Ectodermal cell (in vitro differentiated cells): ENCODE measurements around the gene RBCK1.

Experiments used
- H3K27ac ChIP-seq: 2 replicates; pipeline ENCODE4 v1.7.0; 2013; ENCODE audit warnings: mild to moderate bottlenecking, low read depth, low read length; ENCODE audit not compliant: insufficient read depth, poor library complexity, severe bottlenecking
- H3K27me3 ChIP-seq: 2 replicates; pipeline ENCODE4 v1.7.0; 2013; ENCODE audit warnings: mild to moderate bottlenecking, low read length; ENCODE audit not compliant: insufficient read depth, control insufficient read depth, poor library complexity, severe bottlenecking
- H3K36me3 ChIP-seq: one replicate; pipeline ENCODE4 v1.7.0; 2013; ENCODE audit warnings: low read length; ENCODE audit not compliant: control insufficient read depth, insufficient read depth
- H3K4me1 ChIP-seq: one replicate; pipeline ENCODE4 v1.7.0; 2013; ENCODE audit warnings: low read length; ENCODE audit not compliant: control insufficient read depth, insufficient read depth
- H3K4me3 ChIP-seq: 2 replicates; pipeline ENCODE4 v1.7.0; 2013; ENCODE audit warnings: low read depth, low read length, control low read depth; ENCODE audit not compliant: insufficient read depth
- H3K9me3 ChIP-seq: 2 replicates; pipeline ENCODE4 v1.7.0; 2013; ENCODE audit warnings: mild to moderate bottlenecking, low read length, moderate library complexity; ENCODE audit not compliant: control insufficient read depth
- WGBS, 2 experiments: methylation state at CpG; one replicate each; pipeline ENCODE4 v1.1.7; 2013; ENCODE audit warnings: missing lambda C conversion rate in 2 of 2; 5-methylcytosine and 5-hydroxymethylcytosine counted together

The RBCK1 gene

DNA sequence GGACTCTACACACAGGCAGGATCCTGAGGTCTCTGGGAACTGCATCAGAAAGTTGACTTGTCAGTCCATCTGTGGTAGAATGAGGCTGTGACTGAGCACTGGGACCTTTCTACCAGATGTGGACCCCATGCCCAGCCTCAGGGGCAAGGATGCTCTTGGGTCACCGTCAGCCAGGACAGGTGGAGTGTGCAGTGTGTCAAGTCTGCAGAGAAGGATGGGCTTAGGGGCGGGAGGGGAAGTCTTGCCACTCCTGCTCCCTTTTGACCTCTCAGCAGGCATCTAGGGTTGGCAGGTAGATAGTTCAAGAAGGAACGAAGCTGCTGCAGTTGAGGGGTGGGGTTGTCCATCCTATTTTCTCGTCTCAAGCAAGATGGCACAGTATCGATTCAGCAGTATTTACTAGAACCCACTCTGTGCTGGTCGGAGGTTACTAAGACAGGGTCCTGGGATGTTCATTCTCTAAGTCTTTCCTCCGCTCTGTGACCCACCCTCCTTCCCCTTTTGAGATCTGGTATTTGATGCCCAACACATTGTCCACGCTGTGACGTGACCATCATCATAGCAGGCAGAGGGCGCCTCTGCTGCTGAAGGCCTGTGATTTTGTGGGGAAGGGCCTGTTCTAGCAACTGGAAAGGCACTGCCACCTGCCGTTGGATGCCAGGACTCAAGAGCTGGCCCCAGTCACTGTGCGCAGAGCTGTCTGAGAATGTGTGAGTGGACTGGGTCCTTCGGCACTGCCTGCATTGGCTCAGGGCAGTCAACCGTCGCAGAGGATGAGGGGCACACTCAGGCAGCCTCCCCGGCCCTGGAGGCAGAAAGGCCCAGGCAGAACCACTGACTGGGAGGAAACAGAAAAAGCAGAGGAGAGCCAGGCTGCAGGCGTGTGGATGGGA is 23.2 kb downstream of the RBCK1 start:
- Histone ChIP-seq H3K27me3 (no peaks in the 10 kb centered on the region), H3K4me1 (no peaks in the 10 kb centered on the region), H3K4me3 (no peak overlapping the region), H3K27ac (peak overlapping the region; percentile 26), H3K36me3 (peaks cover 19% of the 10 kb centered on the region), H3K9me3 (no peaks in the 10 kb centered on the region)
- WGBS, 2 experiments, result 77 to 79% methylated on average over 17 of the region's 17 CpGs

DNA sequence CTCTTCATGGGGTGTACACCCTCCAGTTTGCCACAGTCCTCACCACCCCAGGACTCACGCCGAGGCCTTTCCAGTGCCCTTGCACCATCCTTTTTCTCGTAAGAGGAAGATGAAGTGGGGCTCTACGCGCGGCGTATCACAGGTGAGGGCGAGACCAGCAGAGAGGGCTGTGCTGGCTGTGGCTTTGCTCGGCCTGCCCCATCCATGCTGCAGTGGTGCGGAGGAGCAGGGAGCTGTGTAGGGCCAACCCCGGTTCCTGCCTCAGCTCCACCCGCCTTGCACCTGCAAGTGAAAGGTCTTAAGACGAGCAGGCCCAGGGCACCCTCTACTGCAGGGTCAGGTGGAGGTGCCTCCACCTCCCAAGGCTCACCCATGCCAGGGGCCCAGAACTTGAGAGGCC is 24.1 kb downstream of the RBCK1 start:
- H3K36me3 ChIP-seq, result peaks cover 21% of the 10 kb centered on the region
- H3K4me3 ChIP-seq, result no peak overlapping the region
- H3K4me1 ChIP-seq, result no peaks in the 10 kb centered on the region
- no peaks in the 10 kb centered on the region for H3K9me3 ChIP-seq
- no peaks in the 10 kb centered on the region for H3K27me3 ChIP-seq
- WGBS, 2 experiments, result 95 to 96% methylated on average over 13 of the region's 13 CpGs
- H3K27ac ChIP-seq, result no peak overlapping the region

DNA sequence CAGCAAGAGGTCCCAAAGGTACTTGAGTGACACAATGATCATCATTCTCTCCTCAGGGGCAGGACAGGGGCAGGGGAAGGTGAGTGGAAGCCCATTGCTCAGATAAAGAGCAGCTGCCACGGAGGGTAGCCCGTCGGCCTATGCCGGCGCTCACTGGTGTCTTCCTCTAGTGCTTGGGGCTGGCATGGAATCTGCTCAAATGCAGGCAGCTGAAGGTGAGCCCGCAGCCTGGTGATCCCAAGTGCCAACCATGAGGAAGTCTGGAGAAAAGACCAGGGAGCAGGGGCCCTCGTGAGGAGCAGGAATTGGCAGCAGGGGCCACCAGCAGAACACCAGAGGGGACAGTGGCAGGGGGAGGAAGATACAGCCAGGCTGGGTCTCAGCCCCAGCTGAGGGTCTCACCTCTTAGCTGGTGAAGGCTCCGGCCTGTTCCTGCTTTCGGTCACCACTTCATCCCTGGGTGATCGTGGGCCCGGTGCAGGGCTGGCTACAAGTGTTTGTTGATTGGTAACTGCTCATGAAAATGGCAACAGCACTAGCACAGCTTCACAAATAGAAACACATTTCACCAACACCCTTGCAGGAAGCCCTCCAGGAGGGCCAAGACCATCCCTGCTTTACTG is 24.7 kb downstream of the RBCK1 start:
- Histone ChIP-seq H3K27ac (no peak overlapping the region), H3K9me3 (no peaks in the 10 kb centered on the region), H3K4me3 (no peak overlapping the region), H3K27me3 (no peaks in the 10 kb centered on the region), H3K36me3 (peaks cover 22% of the 10 kb centered on the region), H3K4me1 (no peaks in the 10 kb centered on the region)
- WGBS, 2 experiments, result 93 to 96% methylated on average over 11 of the region's 11 CpGs

DNA sequence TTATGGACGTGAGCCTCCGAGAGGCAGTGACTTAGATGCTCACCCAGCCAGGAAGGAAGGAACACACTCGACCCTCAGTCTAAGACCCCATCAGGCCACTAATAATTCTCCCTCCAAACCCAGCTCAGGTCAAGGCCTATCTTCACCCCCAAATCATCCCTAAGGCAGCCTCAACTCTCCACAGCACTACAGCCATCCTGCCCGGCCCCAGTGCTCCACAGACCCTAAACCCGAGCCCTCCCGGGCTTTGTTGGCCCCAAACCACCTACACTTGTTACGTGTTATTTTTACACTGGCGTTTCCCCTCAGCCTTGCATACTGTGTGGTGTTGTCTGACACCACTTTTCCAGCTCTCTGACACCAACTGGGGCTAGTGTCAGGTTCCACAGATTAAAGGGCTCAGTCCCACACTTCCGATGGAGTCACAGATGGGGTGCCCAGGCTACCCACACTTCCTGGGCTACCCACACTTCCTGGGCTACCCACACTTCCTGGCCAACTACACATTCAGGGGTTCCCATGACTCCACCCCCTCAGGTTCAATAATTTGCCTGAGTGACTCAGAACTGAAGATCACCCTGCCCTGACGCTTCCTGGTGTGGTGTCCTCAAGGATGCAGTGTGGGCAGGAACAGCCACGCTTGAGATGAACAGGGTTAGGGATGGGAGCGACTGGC is 25.3 kb downstream of the RBCK1 start:
- 93% methylated on average over 12 of the region's 12 CpGs for WGBS, 2 experiments
- Histone ChIP-seq H3K4me1 (no peaks in the 10 kb centered on the region), H3K9me3 (no peaks in the 10 kb centered on the region), H3K36me3 (peaks cover 27% of the 10 kb centered on the region), H3K27ac (no peak overlapping the region), H3K4me3 (no peak overlapping the region), H3K27me3 (no peaks in the 10 kb centered on the region)

DNA sequence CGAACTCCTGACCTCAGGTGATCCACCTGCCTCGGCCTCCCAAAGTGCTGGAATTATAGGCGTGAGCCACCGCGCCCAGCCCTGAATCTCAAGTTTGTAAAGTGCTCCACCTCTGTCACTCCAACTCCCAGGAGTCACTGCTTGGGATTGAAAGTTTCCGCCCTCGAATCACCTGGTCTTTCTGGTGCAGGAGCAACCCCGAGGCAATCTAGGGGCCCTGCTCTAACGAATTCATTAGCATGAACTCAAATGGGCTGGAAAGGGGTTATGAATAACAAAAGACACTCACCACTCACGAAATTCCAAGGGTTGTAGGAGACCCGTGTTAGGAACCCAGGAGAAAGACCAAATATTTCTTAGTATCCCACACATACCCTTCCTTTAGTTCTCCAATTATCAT is 26.1 kb downstream of the RBCK1 start:
- whole genome bisulfite sequencing, 2 experiments, result 37 to 45% methylated on average over 11 of the region's 11 CpGs

DNA sequence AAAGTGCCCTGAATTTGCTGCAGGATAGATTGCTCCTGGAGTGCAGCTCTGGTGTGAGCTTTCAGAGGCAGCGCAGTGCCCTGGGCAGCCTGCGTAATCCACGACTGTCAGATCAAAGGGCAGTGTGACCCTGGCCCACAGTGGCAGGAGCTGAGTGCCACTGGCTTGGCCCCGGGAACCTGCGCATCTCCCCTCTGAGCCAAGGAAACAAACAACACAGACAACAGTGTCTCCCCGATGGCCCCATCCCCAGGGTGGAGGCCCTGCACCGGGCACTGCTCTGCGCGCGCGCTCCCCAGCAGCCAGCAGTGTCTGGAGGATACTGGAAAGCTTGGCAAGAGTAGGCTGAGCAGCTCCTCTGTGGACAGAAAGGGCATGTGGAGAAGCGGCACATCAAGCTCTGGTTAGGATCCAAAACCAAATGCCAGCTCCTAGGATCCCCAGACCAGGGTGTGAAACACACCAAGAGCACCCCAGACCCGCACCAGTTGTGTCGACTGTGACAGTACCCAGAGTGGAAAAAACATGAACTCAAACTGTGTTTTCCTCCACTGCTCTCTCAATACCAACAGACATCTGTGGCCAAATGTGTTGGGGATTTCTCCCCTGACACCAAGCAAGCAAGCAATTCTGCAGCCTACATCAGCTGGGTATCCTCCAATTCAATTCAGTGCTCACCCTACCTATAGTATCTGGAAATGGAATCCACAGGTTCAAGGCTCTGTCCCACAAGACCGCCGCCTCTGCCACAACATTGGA is 26.7 kb downstream of the RBCK1 start:
- Histone ChIP-seq H3K36me3 (peaks cover 36% of the 10 kb centered on the region), H3K9me3 (no peaks in the 10 kb centered on the region), H3K4me1 (no peaks in the 10 kb centered on the region), H3K27ac (no peak overlapping the region), H3K4me3 (no peak overlapping the region), H3K27me3 (no peaks in the 10 kb centered on the region)
- 77 to 78% methylated on average over 16 of the region's 16 CpGs for WGBS, 2 experiments

More for the DNA sequence above, 26.1 kb downstream of the RBCK1 start:
- H3K27me3 ChIP-seq, result no peaks in the 10 kb centered on the region
- no peaks in the 10 kb centered on the region for H3K9me3 ChIP-seq
- H3K36me3 ChIP-seq, result peaks cover 31% of the 10 kb centered on the region
- no peaks in the 10 kb centered on the region for H3K4me1 ChIP-seq
- H3K27ac ChIP-seq, result no peak overlapping the region
- no peak overlapping the region for H3K4me3 ChIP-seq

DNA sequence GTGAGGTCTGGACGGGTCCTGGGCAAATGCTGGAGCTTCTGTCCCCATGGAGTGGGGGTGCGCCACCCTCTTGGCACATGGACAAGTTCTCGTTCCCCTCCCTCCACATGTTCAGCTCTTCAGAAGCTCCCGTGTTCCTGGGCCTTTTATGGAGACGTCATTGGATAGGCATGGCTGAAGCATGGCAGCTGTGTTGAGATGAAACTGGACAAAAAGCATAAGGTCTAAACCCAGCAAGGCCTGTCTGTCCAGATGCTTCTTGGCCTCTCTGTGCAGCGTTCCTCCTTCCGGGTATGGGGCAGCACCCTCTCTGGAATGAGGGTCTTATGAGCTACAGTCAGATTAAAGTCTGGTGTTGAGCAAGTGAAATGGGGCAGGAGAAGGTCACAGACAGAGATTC is 27.5 kb downstream of the RBCK1 start:
- no peaks in the 10 kb centered on the region for H3K4me1 ChIP-seq
- no peaks in the 10 kb centered on the region for H3K9me3 ChIP-seq
- peaks cover 37% of the 10 kb centered on the region for H3K36me3 ChIP-seq
- no peaks in the 10 kb centered on the region for H3K27me3 ChIP-seq
- no peak overlapping the region for H3K27ac ChIP-seq
- no peak overlapping the region for H3K4me3 ChIP-seq
- 94 to 96% methylated on average over 7 of the region's 7 CpGs for WGBS, 2 experiments

DNA sequence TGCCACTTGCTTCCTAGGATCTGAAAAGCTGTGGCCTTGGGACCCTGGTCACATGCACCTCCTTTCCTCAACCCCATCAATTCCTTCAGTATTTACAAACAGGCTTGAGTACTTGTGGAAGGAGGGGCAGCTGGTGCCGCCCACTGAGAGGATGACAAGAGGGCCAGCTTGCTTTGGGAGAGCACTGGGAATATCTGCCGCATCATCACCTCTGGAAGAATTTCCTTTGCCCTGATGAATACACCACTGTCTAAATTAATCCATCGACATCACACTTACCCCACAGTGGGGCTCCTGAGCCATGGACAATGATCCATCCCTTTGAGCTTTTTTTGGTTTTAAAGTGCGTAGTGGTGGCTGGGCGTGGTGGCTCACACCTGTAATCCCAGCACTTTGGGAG is 28.4 kb downstream of the RBCK1 start:
- no peak overlapping the region for H3K27ac ChIP-seq
- WGBS, 2 experiments, result 90 to 91% methylated on average over 5 of the region's 5 CpGs
- no peak overlapping the region for H3K4me3 ChIP-seq
- no peaks in the 10 kb centered on the region for H3K27me3 ChIP-seq
- no peaks in the 10 kb centered on the region for H3K4me1 ChIP-seq
- peaks cover 41% of the 10 kb centered on the region for H3K36me3 ChIP-seq
- H3K9me3 ChIP-seq, result no peaks in the 10 kb centered on the region

DNA sequence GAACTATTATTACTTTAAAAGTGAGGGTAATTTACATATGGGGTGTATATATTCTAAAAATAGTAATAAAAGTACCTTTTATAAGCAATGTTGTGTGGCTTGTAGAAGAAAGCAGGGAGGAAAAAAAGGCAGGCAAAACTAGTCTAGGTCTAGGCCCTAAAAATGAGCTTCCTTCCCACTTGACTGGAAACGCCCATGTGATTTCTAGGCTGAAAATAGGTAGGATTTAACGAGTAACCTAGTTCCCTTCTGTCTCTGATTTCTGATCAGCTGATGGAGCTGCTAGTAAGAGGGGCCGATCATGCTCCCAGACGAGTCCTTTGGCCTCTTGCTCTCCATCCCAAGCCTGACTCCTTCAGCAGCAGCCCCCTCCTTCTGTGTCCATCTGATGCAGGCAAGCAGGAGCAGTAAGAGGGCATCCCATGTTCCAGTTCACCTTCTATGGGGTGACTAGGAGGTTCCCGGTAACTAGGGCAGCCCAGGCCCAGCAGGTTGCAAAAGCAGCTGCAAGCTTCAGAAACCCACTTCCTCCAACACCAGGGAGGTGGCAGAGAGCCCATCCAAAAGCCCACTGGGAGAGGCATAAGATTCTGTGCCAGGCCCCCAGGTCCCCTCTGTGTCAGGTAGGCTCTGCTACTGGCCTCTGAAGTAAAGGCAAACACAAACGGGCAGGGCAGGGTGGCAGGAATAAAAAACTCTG is 29.8 kb downstream of the RBCK1 start:
- no peaks in the 10 kb centered on the region for H3K9me3 ChIP-seq
- H3K36me3 ChIP-seq, result peaks cover 48% of the 10 kb centered on the region

More for the DNA sequence above, 29.8 kb downstream of the RBCK1 start:
- Histone ChIP-seq H3K4me1 (no peaks in the 10 kb centered on the region), H3K27ac (no peak overlapping the region), H3K27me3 (no peaks in the 10 kb centered on the region), H3K4me3 (no peak overlapping the region)
- 92 to 94% methylated on average over 6 of the region's 6 CpGs for WGBS, 2 experiments
